Ovary (tissue), 3 donors: Measurements from ENCODE around the gene PYM1.

Experiments used
- CTCF ChIP-seq, 3 donors: fragments of 450-650 bp in 2 of 3; fragments of 200-600 bp in 1 of 3; IDR thresholded peaks; one replicate each; pipeline versions ENCODE4 v1.5.1 to v1.8.0; 2016 to 2022; ENCODE audit warnings: antibody characterized with exemption in 3 of 3, mild to moderate bottlenecking in 1 of 3
- POLR2A ChIP-seq: fragments of 450-650 bp; IDR thresholded peaks from one replicate; pipeline ENCODE4 v1.6.1; 2017; ENCODE audit warnings: antibody characterized with exemption, mild to moderate bottlenecking, moderate library complexity
- donor health status: DM: no; HTN: no; CAD: no.

DNA sequence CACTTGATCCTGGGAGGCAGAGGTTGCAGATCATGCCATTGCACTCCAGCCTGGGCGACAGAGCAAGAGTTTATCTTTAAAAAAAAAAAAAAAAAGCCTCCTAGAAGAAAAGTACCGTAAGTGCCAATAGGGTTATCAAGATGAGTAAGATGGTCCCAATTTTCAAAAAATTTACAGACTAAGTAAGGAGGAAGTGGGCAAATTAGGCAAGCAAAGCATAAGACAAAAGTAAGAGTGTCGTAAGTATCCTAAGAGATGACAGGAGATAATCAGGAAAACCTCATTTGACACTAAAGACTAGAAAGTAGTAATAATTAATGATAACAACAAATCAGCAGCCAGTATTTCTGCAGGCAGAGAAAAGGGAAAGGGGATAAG lies 12.2 kb downstream of the PYM1 start:
- TF ChIP-seq POLR2A (no peak), CTCF (IDR thresholded peaks at IDR 0.05) (no peak)
